ENCODE results near the gene GRM1.

DNA sequence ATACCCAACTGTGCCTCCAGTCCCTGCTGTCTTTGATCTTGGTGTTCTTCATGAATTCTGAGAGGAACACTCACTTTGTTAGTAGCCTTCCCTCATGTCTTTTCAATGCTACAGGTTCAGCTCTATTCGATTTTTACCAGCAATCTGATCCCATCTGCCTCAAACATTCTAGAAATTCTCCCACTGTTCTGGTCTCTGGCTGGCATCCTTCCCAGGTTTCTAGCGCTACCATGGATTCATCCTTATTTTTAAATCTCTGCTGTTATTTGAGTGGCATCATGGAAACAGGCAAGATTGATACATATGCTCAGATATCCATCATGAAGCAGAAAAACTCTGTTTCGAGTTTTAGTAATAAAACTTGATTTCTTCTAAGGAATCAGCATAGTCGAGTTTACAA, 94.8 kb downstream of the GRM1 start:
- TF ChIP-seq, protein P1, sequence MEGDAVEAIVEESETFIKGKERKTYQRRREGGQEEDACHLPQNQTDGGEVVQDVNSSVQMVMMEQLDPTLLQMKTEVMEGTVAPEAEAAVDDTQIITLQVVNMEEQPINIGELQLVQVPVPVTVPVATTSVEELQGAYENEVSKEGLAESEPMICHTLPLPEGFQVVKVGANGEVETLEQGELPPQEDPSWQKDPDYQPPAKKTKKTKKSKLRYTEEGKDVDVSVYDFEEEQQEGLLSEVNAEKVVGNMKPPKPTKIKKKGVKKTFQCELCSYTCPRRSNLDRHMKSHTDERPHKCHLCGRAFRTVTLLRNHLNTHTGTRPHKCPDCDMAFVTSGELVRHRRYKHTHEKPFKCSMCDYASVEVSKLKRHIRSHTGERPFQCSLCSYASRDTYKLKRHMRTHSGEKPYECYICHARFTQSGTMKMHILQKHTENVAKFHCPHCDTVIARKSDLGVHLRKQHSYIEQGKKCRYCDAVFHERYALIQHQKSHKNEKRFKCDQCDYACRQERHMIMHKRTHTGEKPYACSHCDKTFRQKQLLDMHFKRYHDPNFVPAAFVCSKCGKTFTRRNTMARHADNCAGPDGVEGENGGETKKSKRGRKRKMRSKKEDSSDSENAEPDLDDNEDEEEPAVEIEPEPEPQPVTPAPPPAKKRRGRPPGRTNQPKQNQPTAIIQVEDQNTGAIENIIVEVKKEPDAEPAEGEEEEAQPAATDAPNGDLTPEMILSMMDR (IDR thresholded peaks at IDR 0.05), result no peak
- TF ChIP-seq POLR2A (IDR thresholded peaks at IDR 0.05), result no peak
